ENCODE measurements around the gene TMEM63B. TPM values are rescaled to one million over a fixed set of nuclear protein-coding genes. Genes with fewer than 3 reads are reported as not detected.

Gene TMEM63B
- total and polyA plus RNA-seq, 2 of the 8 experiments (the other 6 are each of a cell fraction or from before 2014, with no cell fraction given) = 61.1 to 96.8 TPM

DNA sequence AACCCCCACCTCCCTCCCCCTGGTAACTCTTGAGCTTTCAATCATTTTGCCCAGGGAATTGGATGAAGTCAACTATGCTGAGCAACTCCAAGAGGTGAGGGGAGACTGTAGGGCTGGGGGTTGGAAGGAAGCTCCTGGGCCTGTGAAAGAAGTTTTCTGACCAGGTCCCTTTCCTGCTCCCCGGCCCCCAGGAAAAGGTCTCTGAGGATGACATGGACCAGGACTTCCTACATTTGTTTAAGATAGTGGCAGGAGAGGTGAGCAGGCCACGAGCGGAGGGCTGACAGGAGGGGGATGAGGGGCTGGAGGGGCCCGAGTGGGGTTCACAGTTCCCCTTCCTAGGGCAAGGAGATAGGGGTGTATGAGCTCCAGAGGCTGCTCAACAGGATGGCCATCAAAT, 53.1 kb downstream of the TMEM63B start (continued):
- TF ChIP-seq TCF12 (IDR thresholded peaks at IDR 0.05; ENCODE audit: low read depth, low read length) (no peak), SUZ12 (IDR thresholded peaks at IDR 0.05; ENCODE audit: low read length) (no peak)

All from H1 (cell line).